Activated naive CD8-positive, alpha-beta T cell treated with anti-CD3 and anti-CD28 coated beads, Interleukin-2, amount 50 U/mL, for 16 hours (primary cell): ENCODE measurements around the gene GIGYF2.
"Not testable (repeated sequence)": the region's sequence is repeated elsewhere in the genome, so short reads cannot be mapped to it uniquely, and the experiment has no call there.

Experiments used
- DNase-seq: peaks from one replicate; pipeline ENCODE4 v3.0.0-alpha.2; 2020; ENCODE audit warnings: low read depth, low spot score

The GIGYF2 gene

DNA sequence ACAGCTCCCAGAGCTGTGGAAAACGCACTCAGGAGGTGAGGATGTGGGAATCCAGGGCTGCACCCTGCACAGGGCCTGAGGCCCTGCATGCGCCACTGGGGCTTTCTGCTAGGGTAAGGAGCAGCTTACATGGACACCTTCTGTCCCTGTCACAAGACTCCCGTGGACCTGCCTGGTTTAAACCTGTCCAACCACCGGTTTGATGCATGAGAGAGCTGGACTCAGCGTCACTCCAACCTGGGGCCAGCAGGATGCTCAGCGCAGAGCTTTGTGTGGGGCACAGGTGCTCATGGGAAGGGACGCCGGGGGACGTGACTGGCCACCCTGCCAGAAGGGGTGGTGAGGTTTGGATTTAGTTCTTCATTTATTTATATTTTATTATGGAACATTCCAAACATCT, 197.1 kb downstream of the GIGYF2 start:
- no peak for DNase-seq

DNA sequence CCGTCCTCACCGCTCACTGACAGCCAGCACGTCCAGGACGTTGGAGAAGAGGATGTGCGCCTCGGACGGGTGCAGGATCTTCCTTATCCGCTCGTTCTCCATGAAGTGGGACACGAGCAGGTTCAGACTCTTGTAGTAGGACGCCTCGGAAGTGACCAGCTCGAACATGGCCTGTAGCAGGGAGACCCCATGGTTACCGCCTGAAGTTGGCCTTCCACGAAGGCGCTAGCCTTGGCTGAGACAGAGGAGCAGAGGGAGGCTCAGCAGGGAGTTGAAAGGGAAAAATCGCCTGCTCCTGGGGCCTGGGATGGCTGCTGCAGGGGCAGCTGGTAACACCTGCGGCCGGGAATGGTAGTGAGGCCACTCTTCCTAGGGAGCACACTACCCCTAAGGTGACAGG, 197.6 kb downstream of the GIGYF2 start:
- DNase-seq, result no peak

DNA sequence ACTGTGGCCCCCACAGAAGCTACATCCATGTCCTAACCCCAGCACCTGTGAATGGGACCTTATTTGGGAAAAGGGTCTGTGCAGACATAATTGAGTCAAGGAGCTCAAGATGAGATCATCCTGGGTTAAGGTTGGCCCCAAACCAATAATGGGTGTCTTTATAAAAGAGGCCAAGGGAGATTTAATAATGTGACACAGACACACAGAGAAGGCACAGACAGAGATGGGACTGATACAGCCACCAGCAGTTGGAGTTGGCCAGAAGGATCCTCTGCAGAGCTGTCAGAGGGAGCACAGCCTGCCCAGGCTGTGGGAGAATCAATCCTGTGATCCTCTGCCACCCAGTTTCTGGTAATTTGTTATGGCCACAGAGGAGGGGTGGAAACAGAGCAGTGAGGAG, 199.0 kb downstream of the GIGYF2 start:
- DNase-seq, result no peak

DNA sequence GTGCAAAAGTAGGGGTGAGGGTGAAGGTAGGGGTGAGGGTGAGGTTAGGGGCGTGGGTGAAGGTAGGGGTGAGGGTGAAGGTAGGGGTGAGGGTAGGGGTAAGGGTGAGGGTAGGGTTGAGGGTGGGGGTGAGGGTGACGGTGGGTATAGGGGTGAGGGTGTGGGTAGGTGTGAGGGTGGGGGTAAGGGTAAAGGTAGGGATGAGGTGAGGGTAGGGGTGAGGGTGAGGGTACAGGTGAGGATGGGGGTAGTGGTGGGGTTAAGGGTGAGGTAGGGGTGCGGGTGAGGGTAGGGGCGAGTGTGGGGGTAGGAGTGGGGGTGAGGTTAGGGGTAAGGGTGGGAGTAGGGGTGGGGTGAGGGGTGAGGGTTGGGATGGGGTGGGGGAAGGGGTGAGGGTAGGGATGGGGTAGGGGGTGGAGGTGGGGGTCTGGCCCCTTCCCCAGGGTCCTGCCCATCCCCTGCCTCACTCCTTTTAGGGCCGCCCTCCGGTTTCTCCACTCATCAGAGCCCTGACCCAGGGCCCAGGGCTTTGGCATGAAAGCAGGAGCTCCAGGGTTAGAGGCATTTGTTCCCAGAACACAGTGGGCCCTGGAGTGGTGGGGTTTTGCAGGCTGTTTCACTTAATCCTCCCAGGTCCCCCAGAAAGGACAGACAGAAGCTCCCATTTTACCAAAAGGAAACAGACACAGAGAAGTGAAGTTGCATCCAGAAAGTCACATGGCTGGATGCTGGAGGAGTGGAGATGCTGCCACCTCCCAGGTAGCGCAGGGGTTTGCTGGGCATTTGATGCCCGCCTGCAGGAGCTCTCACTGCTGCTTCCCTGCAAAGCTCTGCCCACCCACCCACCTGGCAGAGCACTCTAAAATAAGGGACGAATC, 199.8 kb downstream of the GIGYF2 start:
- no peak for DNase-seq

DNA sequence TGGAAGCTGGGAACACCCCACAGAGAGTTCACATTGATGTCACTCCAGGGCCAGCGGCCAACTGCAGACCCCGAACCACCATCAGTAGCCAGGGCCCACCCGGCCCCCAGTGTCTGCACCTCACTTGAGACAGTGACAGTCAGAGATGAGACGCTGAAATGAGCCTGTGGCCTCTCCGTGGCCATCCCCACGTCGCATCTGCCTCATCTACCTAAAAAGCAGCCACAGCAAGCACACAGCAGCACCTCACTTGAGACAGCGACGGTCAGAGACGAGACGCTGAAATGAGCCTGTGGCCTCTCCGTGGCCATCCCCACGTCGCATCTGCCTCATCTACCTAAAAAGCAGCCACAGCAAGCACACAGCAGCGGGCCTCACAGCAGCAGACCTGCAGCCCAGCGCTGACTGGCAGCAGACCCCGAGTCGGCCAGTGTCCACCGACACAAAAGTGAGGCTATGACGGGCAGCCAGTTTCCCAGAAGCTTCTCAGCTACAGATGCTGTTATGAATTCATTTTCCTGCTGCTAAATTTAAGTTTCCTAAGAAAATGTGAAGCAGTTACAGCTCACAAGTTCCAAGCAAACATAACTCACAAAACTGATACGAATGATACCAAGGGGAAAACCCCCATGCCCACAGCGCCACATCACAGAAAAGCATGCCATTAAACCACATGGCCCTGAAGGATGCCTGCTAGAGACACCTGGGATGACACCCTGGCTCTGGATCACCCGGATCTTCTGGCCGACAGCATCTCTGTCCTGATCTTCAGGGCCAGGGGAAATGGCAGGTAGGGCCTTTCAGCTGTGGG, 200.7 kb downstream of the GIGYF2 start:
- DNase-seq, result no peak

DNA sequence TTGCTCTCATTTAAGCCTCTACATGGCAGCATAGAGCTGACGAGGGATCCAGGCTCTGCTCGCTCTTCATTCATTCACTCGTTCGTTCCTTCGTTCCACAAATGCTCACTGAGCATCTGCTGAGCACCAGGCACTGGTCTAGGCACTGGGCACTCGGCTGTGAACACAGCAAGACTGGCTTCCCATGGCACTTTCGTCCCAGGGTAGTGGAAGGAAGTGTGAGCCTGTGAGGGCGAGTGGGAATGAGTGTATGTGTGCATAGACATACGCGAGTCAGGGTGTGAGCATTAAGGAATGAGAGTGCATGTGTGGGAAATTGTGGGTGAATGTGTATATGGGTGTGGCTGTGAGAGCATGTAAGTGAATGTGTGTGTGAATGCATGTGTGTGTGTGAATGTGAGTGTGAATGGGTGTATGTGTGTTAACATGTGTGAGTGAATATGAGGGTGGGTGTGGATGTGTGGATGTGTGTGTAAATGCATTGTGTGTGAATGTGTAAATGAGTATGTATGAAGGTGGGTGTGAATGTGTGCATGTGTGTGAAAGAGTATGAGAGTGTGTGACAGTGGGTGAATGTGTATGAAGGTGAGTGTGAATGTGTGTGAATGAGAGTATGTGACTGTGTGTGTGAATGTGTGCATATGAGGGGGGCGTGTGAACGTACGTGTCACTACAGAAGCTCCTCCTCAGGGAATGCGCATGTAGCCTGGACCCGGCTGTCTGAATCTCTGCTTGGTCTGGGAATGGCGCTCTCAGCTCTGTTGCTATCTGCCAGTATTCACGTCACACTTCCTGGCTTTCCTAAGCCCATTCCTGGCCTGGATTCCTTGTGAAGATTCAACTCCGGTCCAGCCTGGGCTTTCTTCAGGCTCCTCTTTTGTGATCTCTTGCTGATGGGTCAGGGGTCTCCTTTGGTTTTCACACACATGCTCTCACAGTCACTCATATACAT, 201.7 kb downstream of the GIGYF2 start:
- no peak for DNase-seq

DNA sequence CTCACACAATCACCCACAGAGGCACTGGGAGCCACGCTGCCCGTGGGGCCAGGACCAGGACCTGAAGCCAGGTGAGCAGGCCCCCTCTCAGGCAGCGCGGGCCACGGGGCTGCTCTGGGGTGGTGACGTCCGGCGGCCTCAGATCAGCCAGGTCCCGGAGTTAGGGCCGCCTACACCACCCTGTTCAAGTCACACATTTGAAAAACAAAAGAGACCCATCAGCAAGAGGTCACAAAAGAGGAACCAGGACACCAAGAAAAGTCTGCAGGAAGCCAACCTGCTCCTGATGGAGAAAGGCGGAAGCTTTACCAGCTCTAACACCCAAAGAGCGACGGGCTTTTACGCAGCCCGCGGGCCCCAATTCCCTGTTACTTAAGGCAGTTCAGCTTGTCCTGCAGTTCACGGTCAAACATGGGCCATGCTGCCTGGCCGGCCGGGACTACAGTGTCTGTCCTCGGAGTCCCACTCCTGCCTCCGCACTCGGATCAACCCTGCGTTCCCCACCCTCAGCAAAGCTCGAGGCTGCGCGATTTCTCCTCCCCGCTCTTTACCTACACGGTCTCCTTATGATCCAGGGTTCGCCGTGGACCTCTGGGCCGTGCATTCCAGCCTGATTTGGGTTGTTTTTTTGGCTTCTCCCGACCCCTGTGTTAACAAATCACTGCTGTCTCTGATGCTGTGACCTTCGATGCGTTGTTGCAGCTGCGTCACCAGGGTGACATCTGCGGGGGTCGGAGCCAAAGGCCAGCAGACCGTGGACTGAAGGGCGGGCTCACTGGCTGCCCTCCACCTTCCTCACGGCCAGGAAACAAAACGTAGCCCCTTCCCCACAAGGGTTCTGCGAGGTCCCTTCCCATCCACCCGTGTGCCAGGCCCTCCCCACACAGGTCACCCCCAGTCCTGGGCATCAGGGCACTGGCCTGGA, 203.9 kb downstream of the GIGYF2 start:
- DNase-seq, result no peak

DNA sequence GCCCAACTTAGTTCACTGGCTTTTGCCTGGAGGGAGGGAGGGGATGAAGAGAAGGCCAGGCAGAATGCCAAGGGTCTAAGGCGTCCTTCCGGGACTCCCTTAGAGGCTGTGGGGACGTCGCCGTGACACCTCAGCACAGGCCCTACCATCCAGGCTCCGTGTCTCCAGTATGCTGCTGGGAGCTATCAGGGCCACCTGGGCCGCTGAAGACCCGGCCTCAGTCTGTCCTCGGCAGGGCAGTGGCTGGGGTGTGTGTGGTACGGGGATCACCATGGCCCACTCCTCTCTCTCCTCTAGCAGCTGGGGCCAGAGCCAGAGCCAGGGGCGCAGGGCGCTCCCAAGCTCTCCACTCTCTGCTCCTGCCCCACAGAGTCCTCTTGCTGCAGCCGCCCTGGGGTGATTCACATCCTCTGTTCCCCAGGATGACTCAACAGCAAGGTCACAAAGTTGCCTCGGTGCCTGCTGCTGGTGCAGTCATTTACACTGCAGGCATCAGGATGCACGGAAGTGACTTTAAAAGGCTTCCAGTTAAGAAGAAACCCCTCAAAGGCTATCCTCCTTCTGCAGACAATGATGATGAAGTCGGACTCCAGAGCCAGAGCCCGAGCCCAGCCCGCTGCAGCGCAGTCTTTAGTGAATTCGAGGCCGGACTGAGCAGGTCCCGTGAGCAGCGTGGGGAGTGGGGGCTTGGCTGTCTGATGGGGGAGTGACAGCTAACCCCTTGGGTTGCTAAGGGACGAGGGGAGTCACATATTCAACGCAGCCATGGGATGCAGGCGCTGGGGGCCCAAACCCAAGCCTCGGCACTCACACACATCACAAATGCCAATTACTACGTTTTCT, 204.8 kb downstream of the GIGYF2 start:
- no peak for DNase-seq

DNA sequence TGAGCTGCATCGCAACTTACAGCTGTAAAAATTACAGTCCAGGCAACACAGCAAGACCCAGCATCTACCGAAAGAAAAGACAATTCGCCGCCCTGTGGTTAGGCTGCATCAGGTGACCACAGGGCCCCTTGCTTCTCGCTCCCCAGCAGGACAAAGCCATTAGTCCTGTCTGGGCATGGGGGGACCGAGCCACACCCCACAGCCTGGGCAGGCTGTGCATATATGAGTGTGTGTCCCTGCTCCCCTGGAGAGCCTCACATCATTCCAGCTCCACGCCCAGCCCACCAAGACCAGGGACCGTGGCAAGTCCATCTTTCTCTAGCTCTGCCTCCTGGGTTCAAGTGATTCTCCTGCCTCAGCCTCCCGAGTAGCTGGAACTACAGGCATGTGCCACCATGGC, 206.9 kb downstream of the GIGYF2 start:
- no peak for DNase-seq

DNA sequence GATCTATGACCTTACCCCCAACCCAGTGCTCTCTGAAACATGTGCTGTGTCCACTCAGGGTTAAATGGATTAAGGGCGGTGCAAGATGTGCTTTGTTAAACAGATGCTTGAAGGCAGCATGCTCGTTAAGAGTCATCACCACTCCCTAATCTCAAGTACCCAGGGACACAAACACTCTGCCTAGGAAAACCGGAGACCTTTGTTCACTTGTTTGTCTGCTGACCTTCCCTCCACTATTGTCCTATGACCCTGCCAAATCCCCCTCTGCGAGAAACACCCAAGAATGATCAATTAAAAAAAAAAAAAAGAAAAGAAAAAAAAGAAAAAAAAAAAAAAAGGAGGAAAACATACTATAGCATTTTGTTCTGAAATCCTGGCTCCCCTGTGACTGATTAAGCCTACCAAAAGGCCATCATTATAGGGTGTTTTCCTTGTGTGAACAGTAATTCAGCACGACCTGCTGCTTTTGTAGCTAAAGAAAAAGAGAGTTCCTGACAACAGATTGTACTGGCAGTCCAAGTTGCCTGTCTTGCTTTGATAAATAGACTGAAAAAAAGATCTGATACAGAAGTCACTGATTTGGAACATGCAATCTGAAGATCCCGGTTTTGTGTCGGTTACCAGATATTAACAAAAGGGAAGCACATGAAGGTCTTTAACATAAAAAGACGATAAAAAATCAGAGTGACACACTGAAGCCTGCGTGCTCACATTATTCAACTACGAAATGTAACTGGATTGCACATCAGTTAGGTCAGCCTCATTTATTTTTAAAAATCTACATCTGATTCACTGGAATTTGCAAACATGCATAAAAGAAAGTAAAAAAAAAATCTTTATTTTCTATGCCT, 210.0 kb downstream of the GIGYF2 start:
- DNase-seq, result not testable (repeated sequence)

DNA sequence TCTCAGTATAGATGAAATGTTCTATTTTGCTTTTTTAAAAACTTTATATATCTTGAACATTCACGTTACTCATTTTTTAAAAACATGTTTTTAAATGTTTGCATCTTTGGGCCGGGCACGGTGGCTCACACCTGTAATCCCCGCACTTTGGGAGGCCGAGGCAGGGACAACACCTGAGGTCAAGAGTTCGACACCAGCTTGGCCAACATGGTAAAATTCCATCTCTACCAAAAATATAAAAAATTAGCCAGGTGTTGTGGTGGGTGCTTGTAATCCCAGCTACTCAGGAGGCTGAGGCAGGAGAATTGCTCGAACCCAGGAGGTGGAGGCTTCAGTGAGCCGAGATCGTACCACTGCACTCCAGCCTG, 210.6 kb downstream of the GIGYF2 start:
- DNase-seq, result not testable (repeated sequence)

DNA sequence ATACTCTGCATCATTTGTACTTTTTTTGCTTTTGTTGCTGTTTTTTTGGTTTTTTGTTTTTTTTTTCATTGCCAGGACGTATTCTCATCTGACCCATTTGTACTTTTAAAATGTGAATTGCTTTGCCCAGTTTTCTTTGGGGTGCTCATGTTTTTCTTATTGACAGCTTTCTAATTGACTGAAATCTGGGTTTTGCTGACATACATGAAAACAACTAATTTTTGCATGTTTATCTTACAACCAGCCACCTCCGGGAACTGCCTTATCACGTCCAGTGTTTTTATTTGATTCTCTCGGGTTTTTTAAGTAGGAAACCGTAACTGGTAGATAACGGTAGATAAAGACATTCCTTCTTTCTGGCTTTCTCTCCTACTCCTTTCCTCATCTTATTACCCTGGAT, 211.6 kb downstream of the GIGYF2 start:
- DNase-seq, result no peak
